Right ventricle myocardium inferior (tissue), 1 donor: ENCODE measurements around the gene POTEB3. TPM values are rescaled to one million over a fixed set of nuclear protein-coding genes. Genes with fewer than 3 reads are reported as not detected.
"Not testable (repeated sequence)": the region's sequence is repeated elsewhere in the genome, so short reads cannot be mapped to it uniquely, and the experiment has no call there.

ENCODE experiments used
- ATAC-seq: fragments of 200-7000 bp; cut with Tn5 transposase; one replicate; pipeline ENCODE4 v1.9.1; 2020; ENCODE audit warnings: mild to moderate bottlenecking, moderate library complexity
- DNase-seq: peaks from one replicate; pipeline ENCODE4 v3.0.0; 2021; ENCODE audit errors: missing footprints
- intact Hi-C: fragments of 100-400 bp; cut with DNase I; formaldehyde crosslinking; loops from one replicate; pipeline ENCODE4 v1.11.0; 2022
- long read RNA-seq: library from polyadenylated mRNA; unstranded; transcript quantifications from one replicate; pipeline ENCODE4 v2.0.0, GENCODE V29; 2021
- microRNA-seq: library from miRNA; unstranded; fragments of <30 nt; microRNA quantifications from one replicate; pipeline ENCODE4 v1.2.0, GENCODE V29; 2020
- total RNA-seq: library from RNA; stranded (reverse); fragmentation: NEBNext Ultra II Directional; extraction: Animal tissue kit (Norgen Biotek cat#: 25700); gene quantifications from one replicate; pipeline ENCODE4 v1.2.1, GENCODE V29; 2021
- donor health status: DM: no; HTN: yes; CAD: no; lungs with severe emphysema.

Gene POTEB3
- not detected for total RNA-seq
- long read RNA-seq: 0 reads

DNA sequence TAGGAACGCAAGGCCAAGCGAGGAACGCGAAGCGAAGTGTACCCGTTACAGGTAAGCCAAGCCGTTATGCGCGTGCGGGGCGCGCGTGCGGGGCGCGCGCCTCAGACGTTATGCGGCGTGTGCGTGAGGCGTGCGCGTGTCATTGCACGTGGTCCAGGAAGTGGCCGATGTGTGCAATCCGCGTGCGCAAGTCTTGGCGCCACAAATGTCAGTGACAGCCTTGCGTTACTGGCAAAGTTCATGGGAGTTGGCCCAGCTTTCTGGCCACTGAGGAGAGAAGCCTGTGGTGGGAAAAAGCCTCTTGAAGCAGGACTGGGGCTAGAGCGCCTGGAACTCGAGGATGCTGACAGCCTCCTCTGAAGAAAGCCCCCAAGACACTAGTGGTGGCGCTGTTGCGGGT, at the start of gene POTEB3:
Gene POTEB3 (minus strand): TSS at position 101 of the 400 bp plus-strand sequence. CDS start 488 bp downstream, outside the sequence.
- DNase-seq, ATAC-seq, intact Hi-C loops: not testable (repeated sequence)

DNA sequence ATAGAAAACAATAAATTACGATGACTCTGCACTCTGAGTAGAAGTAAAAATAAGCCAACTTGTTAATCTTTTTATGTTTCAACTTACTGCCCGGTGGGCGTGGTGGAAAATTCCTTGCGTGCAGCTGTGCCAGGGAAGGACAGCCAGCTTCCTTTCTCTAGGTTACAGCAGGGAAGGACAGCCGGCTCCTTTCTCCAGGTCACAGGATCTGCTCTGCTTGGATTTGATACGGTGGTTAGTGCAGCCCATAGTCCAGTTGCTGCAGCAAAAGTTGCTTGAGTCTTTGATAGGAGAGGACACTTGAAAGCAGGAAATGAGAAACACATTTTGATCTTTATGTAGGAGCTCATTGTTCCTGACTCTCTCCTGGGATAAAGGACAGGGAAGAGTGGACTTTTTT, 13.4 kb upstream of the POTEB3 start:
- intact Hi-C loops, DNase-seq: not testable (repeated sequence)
- ATAC-seq: peak; percentile 23

DNA sequence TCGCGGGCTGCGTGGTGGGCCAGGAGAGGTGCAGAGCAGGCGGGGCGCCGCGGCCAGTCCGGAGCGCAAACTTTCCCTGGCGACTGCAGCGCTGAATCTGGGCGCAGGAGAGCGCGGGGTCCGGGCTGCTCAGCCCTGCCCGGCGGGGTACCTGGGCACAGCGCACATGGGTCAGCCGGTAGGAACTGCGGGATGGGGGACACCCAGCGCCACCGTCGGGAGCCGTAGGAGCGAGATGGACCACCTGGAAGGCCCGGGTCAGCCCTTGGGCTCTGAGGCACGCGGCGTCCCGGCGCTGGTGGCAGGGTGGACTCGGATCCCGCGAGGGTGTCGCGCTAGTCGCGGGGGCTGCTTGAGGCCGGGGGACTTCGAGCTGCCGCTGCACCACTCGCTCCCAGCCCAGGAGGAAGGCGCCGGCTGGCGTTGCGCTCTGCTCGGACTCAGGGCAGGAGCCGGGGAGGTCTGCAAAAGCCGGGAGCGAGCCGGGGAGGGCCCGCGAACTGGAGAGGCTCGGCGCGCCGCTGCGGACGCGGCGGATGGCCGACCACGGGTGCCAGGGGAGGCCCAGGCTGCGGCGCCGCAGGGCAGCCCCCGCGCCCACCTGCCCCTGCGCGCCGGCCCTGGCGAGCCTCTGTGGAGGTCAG, 11.7 kb upstream of the POTEB3 start:
- ATAC-seq, intact Hi-C loops: not testable (repeated sequence)
- peak; percentile 22 for DNase-seq

GRCh38 chr15:21451487-21451886, 11.2 kb upstream of the POTEB3 start:
- intact Hi-C loops, DNase-seq, ATAC-seq: not testable (repeated sequence)

DNA sequence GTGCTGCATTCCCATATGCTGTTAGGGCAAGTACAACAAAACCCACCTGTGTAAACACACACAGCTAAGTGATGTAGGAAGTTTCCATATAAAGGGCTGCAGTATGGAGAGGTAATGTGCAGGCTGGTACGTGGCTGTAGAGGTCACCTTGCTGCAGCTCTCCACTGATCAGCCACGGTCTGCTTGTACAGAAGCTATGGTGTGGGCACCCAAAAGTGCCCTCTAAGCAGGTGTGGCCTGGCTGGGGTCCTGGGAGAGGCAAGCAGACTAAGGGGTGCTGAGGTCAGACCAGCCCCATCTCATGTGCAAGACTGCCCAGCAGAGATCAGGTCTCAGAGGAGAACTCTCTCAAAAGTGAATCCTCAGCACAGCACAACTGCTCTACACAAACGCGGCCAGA, 32.9 kb downstream of the POTEB3 start:
- intact Hi-C loops, ATAC-seq, DNase-seq: not testable (repeated sequence)

DNA sequence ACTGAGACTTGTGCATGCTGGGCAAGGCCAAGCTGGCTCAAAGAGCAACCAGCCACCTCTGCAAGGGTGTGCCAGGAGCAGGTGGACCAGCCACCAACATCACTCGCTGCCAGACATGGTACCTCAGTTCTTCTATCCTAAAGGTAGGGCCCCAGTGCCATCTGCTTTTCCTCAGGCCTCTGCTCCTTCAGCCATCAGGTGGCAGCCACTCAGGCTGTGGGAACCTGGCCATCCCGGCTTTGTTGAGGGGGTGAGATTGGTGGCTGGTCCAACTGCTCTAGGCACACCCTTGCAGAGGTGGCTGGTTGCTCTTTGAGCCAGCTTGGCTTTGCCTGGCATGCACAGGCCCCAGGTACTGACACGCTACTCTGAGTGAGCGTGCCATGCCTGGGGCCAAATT, 38.8 kb downstream of the POTEB3 start:
- DNase-seq, ATAC-seq, intact Hi-C loops: not testable (repeated sequence)

GRCh38 chr15:21399111-21399510, 41.2 kb downstream of the POTEB3 start:
- intact Hi-C loops, ATAC-seq: not testable (repeated sequence)
- peak; percentile 72 for DNase-seq

DNA sequence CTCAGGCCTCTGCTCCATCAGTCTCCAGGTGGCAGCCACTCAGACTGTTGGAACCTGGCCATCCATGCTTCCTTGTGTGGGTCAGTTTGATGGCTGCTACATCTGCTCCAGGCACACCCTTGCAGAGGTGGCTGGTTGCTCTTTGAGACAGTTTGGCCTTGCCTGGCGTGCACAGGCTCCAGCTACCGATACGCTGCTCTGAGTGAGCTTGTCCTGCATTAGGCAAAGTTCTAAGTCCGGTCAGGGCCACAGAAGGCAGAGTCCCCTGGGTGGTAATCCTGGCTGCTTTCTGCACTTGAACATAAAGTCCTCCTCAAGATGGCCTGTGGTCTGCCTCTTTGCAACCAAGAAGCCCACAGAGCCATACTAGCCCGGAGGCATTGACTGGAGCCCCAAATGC, 41.8 kb downstream of the POTEB3 start:
- peak; percentile 68 for DNase-seq
- intact Hi-C loops, ATAC-seq: not testable (repeated sequence)

GRCh38 chr15:21397656-21398055, 42.6 kb downstream of the POTEB3 start:
- ATAC-seq, intact Hi-C loops: not testable (repeated sequence)
- peak; percentile 59 for DNase-seq

- intact Hi-C loops, ATAC-seq: not testable (repeated sequence)
- peak; percentile 65 for DNase-seq
Observed at GRCh38 chr15:21397186-21397585, 43.1 kb downstream of the POTEB3 start.

GRCh38 chr15:21385961-21386360, 54.3 kb downstream of the POTEB3 start:
- intact Hi-C loops, ATAC-seq: not testable (repeated sequence)
- peak; percentile 31 for DNase-seq

DNA sequence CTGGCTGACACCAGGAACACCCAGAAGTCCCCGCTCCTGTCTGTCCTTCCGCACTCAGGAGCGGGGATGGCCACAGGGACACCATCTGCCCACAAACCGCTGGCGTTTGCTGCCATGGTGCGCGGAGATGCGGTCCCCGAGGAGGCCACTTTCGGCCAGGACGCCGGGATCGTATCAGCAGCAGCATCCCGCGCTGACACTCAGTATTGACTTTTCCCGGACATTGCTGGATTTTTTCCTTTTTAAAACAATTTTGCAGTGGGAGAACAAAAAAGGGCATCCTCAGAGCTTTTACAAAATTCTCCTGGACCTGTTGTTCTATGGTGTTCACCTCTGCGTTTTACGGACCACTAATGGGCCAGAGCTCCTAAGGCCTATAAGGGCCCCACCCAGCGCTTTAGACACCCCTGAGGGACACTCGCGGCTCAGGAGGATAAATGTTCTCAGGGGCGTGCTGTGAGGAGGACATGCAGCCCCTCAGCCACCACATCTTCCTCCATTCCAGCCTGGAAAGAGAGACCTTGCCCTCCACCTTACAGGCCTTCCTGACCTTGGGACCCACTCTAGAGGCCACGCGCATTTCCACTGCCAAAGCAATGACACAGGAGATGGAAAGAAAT, 56.3 kb downstream of the POTEB3 start:
- ATAC-seq, intact Hi-C loops: not testable (repeated sequence)
- peak; percentile 49 for DNase-seq

DNA sequence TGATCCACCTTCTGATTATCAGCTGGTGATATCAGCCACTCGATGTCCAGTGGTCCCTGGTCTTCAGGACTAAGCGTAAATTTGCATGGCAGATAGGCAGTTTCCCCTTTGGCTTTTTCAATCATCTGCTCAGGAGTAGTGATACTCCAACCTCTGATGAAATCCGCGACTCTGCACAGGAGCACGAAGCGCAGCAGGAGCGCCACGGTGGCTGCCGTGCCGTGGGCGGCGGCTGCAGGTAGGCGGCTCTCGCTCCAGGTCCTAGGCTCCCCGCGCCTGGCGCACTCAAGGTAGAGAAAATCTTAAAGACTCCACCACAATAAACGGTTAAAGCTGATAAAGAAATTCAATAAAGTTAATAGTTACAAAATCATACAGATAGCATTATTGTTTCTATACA, 66.6 kb downstream of the POTEB3 start:
- intact Hi-C loops, DNase-seq, ATAC-seq: not testable (repeated sequence)

- peak; percentile 52 for DNase-seq
- ATAC-seq, intact Hi-C loops: not testable (repeated sequence)
Observed at GRCh38 chr15:21369177-21369576, 71.1 kb downstream of the POTEB3 start.

DNA sequence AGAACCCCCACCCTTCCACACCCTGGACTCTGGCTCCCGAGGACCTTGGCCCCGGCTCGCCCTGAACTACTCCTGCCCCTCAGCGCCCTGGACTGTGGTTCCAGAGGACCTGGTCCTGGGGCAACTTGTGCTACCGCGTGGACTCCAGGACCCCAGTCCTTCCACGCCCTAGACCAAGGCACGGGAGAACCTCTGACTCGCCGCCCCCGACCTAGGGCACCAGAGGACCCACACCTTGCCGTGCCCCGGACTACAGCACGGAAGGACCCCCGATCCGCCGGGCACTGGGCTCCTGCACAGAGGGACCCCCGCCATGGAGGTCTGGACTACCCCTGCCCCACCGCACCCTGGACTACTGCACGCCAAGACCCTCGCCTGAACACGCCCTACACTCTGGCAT, 71.7 kb downstream of the POTEB3 start:
- DNase-seq: peak; percentile 65
- ATAC-seq, intact Hi-C loops: not testable (repeated sequence)

Small RNA genes lying within 50 kb of the gene (microRNA-seq; reads per million reads assigned to microRNA genes)
- gene MIR3118-3: not detected
